Smooth muscle cell (in vitro differentiated cells): ENCODE data around the gene L1CAM. TPM values are rescaled to one million over a fixed set of nuclear protein-coding genes. Genes with fewer than 3 reads are reported as not detected.
A peak's percentile ranks its signal among the peaks of the same experiment; 100 is the strongest.

Experiments
- DNase-seq: peaks from one replicate; lab custom pipeline; 2025; ENCODE audit not compliant: unreplicated experiment; lab: John Stamatoyannopoulos, UW
- H2AFZ ChIP-seq: fragments of 200-600 bp; sonication (generic); 2 replicates; pipeline ENCODE4 v1.6.0; 2016; ENCODE audit warnings: antibody characterized with exemption, low read depth, mild to moderate bottlenecking
- H3F3A ChIP-seq: fragments of 200-600 bp; sonication (generic); 2 replicates; pipeline ENCODE4 v1.6.0; 2017; ENCODE audit warnings: antibody characterized with exemption, low read depth
- H3K27ac ChIP-seq: fragments of 200-600 bp; sonication (generic); 2 replicates; pipeline ENCODE4 v1.5.1; 2016; ENCODE audit warnings: low read depth, mild to moderate bottlenecking
- H3K27me3 ChIP-seq: fragments of 200-600 bp; sonication (generic); 2 replicates; pipeline ENCODE4 v1.6.1; 2016; ENCODE audit warnings: low read depth, mild to moderate bottlenecking
- H3K36me3 ChIP-seq: fragments of 200-600 bp; sonication (generic); 2 replicates; pipeline ENCODE4 v1.5.1; 2016; ENCODE audit warnings: low read depth
- H3K4me1 ChIP-seq: fragments of 200-600 bp; sonication (generic); 2 replicates; pipeline ENCODE4 v1.5.1; 2016; ENCODE audit warnings: low read depth
- H3K4me2 ChIP-seq: fragments of 200-600 bp; sonication (generic); 2 replicates; pipeline ENCODE4 v1.6.0; 2016; ENCODE audit warnings: mild to moderate bottlenecking
- H3K4me3 ChIP-seq: fragments of 200-600 bp; sonication (generic); 2 replicates; pipeline ENCODE4 v1.5.1; 2016; ENCODE audit warnings: mild to moderate bottlenecking
- H3K79me2 ChIP-seq: fragments of 200-600 bp; sonication (generic); 2 replicates; pipeline ENCODE4 v1.6.0; 2016; ENCODE audit warnings: low read depth, mild to moderate bottlenecking
- H3K9ac ChIP-seq: fragments of 200-600 bp; sonication (generic); 2 replicates; pipeline ENCODE4 v1.6.0; 2016; ENCODE audit warnings: low read depth
- H3K9me3 ChIP-seq: fragments of 200-600 bp; sonication (generic); replicated peaks from 2 replicates; pipeline ENCODE4 v1.5.1; 2016; ENCODE audit warnings: low read depth
- H4K20me1 ChIP-seq: fragments of 200-600 bp; sonication (generic); 2 replicates; pipeline ENCODE4 v1.6.0; 2016; ENCODE audit warnings: low read depth
- CTCF ChIP-seq: fragments of 200-600 bp; sonication (generic); IDR thresholded peaks from 2 replicates; pipeline ENCODE4 v1.5.1; 2017; ENCODE audit warnings: borderline replicate concordance, mild to moderate bottlenecking, antibody characterized with exemption; ENCODE audit not compliant: insufficient read depth, poor library complexity, severe bottlenecking
- WGBS: methylation state at CpG from one replicate; pipeline ENCODE4 v1.1.7; 2016; ENCODE audit warnings: low lambda C conversion rate; 5-methylcytosine and 5-hydroxymethylcytosine counted together
- polyA plus RNA-seq: library from polyadenylated mRNA; unstranded; fragments of >200 nt; fragmentation: Nextera tagmentation; extraction: Ambion mirVana; gene quantifications from 2 replicates; pipeline ENCODE4 v1.2.1, GENCODE V29; 2016
- total RNA-seq: library from RNA; depleted of rRNA; stranded (reverse); fragments of >200 nt; gene quantifications from 2 replicates; pipeline ENCODE4 v1.2.3, GENCODE V29; 2014

The L1CAM gene
- total and polyA plus RNA-seq, 2 experiments from 2014 or later: 27.2 to 68.7 TPM

GRCh38 chrX:153882086-153882498 is 3.9 kb downstream of the L1CAM start:
- H3K9me3 ChIP-seq: no peaks in the 10 kb centered on the region
- no peak overlapping the region for H2AFZ ChIP-seq
- H3K27me3 ChIP-seq: no peaks in the 10 kb centered on the region
- peak; percentile 25 for DNase-seq
- peak overlapping the region; percentile 66 for H3K27ac ChIP-seq
- H3K79me2 ChIP-seq: no peaks in the 10 kb centered on the region
- H3K4me2 ChIP-seq: peak overlapping the region; percentile 48
- no peak for TF ChIP-seq CTCF
- H4K20me1 ChIP-seq: peaks cover 23% of the 10 kb centered on the region
- no peak overlapping the region for H3K4me3 ChIP-seq
- no peaks in the 10 kb centered on the region for H3K36me3 ChIP-seq
- H3K4me1 ChIP-seq: peaks cover 15% of the 10 kb centered on the region
- H3F3A ChIP-seq: no peaks in the 10 kb centered on the region
- 35% methylated on average over 8 of the region's 8 CpGs for WGBS
- no peak overlapping the region for H3K9ac ChIP-seq

GRCh38 chrX:153881281-153881680 is 4.7 kb downstream of the L1CAM start:
- H3K4me1 ChIP-seq: peaks cover 15% of the 10 kb centered on the region
- DNase-seq: no peak
- H3K27me3 ChIP-seq: no peaks in the 10 kb centered on the region
- H3K27ac ChIP-seq: no peak overlapping the region
- no peak overlapping the region for H3K4me3 ChIP-seq
- no peaks in the 10 kb centered on the region for H3K79me2 ChIP-seq
- no peaks in the 10 kb centered on the region for H3K9me3 ChIP-seq
- 79% methylated on average over 7 of the region's 7 CpGs for WGBS
- no peak for TF ChIP-seq CTCF
- no peak overlapping the region for H3K9ac ChIP-seq
- H3K4me2 ChIP-seq: no peak overlapping the region
- peaks cover 30% of the 10 kb centered on the region for H4K20me1 ChIP-seq
- H2AFZ ChIP-seq: no peak overlapping the region
- H3F3A ChIP-seq: no peaks in the 10 kb centered on the region
- no peaks in the 10 kb centered on the region for H3K36me3 ChIP-seq

GRCh38 chrX:153880440-153880815 is 5.5 kb downstream of the L1CAM start:
- no peak for DNase-seq
- Histone ChIP-seq H3K27me3 (no peaks in the 10 kb centered on the region), H3K4me1 (peaks cover 14% of the 10 kb centered on the region), H3K9me3 (no peaks in the 10 kb centered on the region), H3F3A (no peaks in the 10 kb centered on the region), H3K27ac (no peak overlapping the region), H3K4me2 (no peak overlapping the region), H4K20me1 (peaks cover 38% of the 10 kb centered on the region), H3K36me3 (no peaks in the 10 kb centered on the region), H3K9ac (no peak overlapping the region), H3K4me3 (no peak overlapping the region), H2AFZ (no peak overlapping the region), H3K79me2 (no peaks in the 10 kb centered on the region)
- WGBS: 47% methylated on average over 6 of the region's 6 CpGs
- TF ChIP-seq CTCF: no peak

GRCh38 chrX:153879741-153880439 is 6.1 kb downstream of the L1CAM start:
- Histone ChIP-seq H3K36me3 (no peaks in the 10 kb centered on the region), H2AFZ (no peak overlapping the region), H3K4me1 (peaks cover 8% of the 10 kb centered on the region), H4K20me1 (peaks cover 44% of the 10 kb centered on the region), H3K27ac (no peak overlapping the region), H3K9ac (no peak overlapping the region), H3F3A (no peaks in the 10 kb centered on the region), H3K4me3 (no peak overlapping the region), H3K79me2 (no peaks in the 10 kb centered on the region), H3K9me3 (no peaks in the 10 kb centered on the region), H3K27me3 (no peaks in the 10 kb centered on the region), H3K4me2 (peak overlapping the region; percentile 57)
- DNase-seq: no peak
- WGBS: 76% methylated on average over 12 of the region's 12 CpGs
- no peak for TF ChIP-seq CTCF
